Epithelial cell of esophagus (primary cell): ENCODE measurements around the gene MAD2L1BP.

Experiments
- DNase-seq: peaks from one replicate; pipeline ENCODE4 v3.0.0; 2010; ENCODE audit warnings: low read depth
- H3K4me3 ChIP-seq: 2 replicates; pipeline ENCODE4 v1.5.1; 2011; ENCODE audit warnings: mild to moderate bottlenecking, low read length, control low read depth
- CTCF ChIP-seq: IDR thresholded peaks from 2 replicates; pipeline ENCODE4 v1.5.1; 2011; ENCODE audit warnings: low read depth, mild to moderate bottlenecking, low read length, control low read depth, inconsistent platforms; ENCODE audit not compliant: insufficient read depth; ENCODE audit errors: missing control alignments

The MAD2L1BP gene

GRCh38 chr6:43677759-43678158 lies 42.1 kb downstream of the MAD2L1BP start:
- TF ChIP-seq CTCF, result no peak
- DNase-seq, result no peak
- no peak overlapping the region for H3K4me3 ChIP-seq

DNA sequence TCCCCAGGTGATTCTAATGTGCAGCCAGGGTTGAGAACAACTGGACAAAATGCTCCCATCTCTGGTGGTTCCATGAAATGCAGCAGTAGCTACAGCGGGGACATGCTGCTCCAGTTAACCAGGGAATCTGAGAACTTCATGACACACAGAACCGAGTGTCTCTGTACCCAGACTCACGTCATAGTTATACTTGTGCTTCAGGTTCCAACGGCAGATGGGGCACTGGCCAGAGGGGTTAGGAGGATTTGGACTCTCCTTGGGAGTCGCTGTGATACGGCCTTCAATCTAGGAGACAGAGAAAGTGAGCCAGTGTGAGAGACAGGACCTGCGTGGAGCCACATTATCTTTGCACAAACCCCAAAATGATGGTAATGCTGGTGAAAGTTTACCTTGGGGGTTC lies 42.7 kb downstream of the MAD2L1BP start:
- no peak for DNase-seq
- H3K4me3 ChIP-seq, result no peak overlapping the region
- TF ChIP-seq CTCF, result no peak

- no peak for DNase-seq
- no peak for TF ChIP-seq CTCF
Observed at GRCh38 chr6:43679057-43679456, 43.4 kb downstream of the MAD2L1BP start.

GRCh38 chr6:43680308-43681200 lies 44.9 kb downstream of the MAD2L1BP start:
- no peak overlapping the region for H3K4me3 ChIP-seq
- DNase-seq, result no peak
- TF ChIP-seq CTCF, result no peak

More at GRCh38 chr6:43679057-43679456, 43.4 kb downstream of the MAD2L1BP start:
- no peak overlapping the region for H3K4me3 ChIP-seq

DNA sequence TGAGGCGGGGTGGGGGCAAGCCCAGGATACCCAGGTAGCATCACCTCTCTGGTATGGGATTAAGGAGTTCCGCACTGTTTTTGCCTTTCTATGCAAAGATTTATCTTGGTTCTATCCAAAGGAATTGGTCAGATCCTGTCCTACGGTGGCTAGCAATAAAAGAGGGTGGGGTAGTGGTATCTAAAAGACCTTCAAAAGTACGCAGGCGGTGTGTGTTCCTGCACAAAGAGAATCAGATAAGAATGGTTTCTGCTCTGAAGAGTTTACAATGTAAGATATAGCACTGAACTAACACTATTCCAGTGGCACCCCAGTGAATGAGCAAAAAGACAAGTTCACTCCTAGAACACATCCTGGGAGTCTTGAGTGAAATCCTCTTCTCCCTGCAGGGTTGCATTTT lies 45.7 kb downstream of the MAD2L1BP start:
- no peak for TF ChIP-seq CTCF
- no peak for DNase-seq

DNA sequence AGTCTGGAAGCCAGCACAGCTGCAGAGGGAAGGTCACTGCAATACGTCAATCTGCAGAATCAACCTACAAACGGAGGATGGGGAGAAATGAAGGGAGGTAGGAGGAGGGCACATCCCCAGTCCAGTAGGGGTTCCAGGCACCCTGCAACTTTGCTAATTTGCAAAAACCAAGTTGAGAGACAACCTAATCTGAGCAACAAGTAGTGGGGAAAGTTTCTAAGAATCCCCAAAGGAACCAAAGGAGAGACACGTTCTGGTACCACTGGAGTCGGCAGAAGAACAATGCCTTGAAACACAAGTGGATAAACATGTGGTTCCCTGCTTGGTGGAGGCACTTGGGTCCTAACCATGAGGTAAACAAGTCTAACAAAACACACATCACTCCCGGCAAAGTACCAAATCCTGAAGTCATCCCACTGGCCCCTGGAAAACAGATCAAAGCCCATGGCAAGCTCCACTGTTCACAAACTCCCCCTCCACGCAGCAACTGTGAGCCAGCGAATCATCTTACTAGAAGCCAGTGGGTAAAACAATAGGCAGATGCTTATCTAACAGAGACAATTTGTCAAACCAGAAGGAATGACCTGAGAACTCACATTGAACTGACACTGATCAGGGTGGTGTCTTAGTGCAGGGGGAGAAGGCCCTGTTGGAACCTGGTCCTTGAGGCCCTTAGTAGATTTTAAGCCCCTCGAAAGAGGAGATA lies 47.2 kb downstream of the MAD2L1BP start:
- no peak overlapping the region for H3K4me3 ChIP-seq
- no peak for DNase-seq
- TF ChIP-seq CTCF, result no peak

More for the DNA sequence above, 45.7 kb downstream of the MAD2L1BP start:
- no peak overlapping the region for H3K4me3 ChIP-seq
